ENCODE measurements around the gene NOL9. TPM values are rescaled to one million over a fixed set of nuclear protein-coding genes. Genes with fewer than 3 reads are reported as not detected.

Gene NOL9
- total and polyA plus RNA-seq, 10 of the 15 experiments (the other 5 are each of a cell fraction or from before 2014, with no cell fraction given), result 3.9 to 35.9 (median 23.0) TPM

DNA sequence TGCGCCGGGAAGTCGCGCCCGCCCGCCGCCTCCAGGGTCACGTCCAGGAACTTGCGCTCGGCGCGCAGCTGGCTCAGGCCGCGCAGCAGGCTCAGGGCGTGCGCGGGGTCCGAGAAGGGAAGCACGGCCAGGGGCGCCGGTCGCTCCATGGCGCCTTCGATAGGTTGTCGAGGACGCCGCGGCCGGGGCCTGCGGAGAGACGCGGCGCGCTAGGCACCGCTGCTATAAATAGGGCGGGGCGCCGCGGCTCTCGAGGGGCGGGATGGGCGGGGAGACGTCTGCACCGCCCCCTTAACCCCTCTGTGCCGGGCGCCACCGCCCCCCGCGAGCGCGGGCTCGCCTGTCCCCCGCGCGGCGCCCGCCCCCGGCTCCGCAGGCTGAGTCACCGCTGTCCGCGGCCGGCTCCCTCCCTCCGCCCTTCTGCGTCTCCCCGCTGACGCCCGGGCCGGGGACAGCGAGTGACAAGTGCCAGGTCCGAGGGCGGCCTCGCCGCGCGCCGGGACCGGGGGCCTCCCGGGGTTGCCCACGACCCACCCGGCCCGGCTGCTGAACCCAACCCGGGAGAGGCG lies 48.4 kb upstream of the NOL9 start, which contains the start of gene KLHL21 (continued):
- TF ChIP-seq, protein P1, sequence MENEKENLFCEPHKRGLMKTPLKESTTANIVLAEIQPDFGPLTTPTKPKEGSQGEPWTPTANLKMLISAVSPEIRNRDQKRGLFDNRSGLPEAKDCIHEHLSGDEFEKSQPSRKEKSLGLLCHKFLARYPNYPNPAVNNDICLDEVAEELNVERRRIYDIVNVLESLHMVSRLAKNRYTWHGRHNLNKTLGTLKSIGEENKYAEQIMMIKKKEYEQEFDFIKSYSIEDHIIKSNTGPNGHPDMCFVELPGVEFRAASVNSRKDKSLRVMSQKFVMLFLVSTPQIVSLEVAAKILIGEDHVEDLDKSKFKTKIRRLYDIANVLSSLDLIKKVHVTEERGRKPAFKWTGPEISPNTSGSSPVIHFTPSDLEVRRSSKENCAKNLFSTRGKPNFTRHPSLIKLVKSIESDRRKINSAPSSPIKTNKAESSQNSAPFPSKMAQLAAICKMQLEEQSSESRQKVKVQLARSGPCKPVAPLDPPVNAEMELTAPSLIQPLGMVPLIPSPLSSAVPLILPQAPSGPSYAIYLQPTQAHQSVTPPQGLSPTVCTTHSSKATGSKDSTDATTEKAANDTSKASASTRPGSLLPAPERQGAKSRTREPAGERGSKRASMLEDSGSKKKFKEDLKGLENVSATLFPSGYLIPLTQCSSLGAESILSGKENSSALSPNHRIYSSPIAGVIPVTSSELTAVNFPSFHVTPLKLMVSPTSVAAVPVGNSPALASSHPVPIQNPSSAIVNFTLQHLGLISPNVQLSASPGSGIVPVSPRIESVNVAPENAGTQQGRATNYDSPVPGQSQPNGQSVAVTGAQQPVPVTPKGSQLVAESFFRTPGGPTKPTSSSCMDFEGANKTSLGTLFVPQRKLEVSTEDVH (IDR thresholded peaks at IDR 0.05; ENCODE audit: low read depth, partially characterized antibody), result no peak
- TF ChIP-seq EGR1 (IDR thresholded peaks at IDR 0.05; ENCODE audit: borderline replicate concordance in 1 of 2, low read depth in 2 of 2, low read length in 2 of 2) (peak in 1 of 2 experiments; percentile 91; a peak in 2 of 3 replicates), POLR2AphosphoS5 (IDR thresholded peaks at IDR 0.05; ENCODE audit: low read length) (no peak), BACH1 (IDR thresholded peaks at IDR 0.05; ENCODE audit: borderline replicate concordance) (peak; percentile 61), IKZF1 (conservative IDR thresholded peaks at IDR 0.05) (peak; percentile 81), SMARCA5 (IDR thresholded peaks at IDR 0.05) (peak; percentile 55), JUND (IDR thresholded peaks at IDR 0.05; ENCODE audit: low read depth, low read length) (no peak), POLR2A (IDR thresholded peaks at IDR 0.05; ENCODE audit: low read depth, low read length) (peak; percentile 83), NR2F1 (conservative IDR thresholded peaks at IDR 0.05) (peak; percentile 42; the same call in 1 of the 2 replicates), ZSCAN29 (IDR thresholded peaks at IDR 0.05) (no peak), DPF2 (IDR thresholded peaks at IDR 0.05) (peak; percentile 52), NR2C1 (IDR thresholded peaks at IDR 0.05) (0 out of 2 replicates have a peak, but pooled peaks have one; percentile 5), SIN3A (IDR thresholded peaks at IDR 0.05; ENCODE audit: low read depth, low read length) (peak; percentile 8; the same call in 1 of the 2 replicates), POLR2AphosphoS2 (IDR thresholded peaks at IDR 0.05; ENCODE audit: low read depth, low read length) (peak; percentile 52; the same call in 1 of the 2 replicates), RUNX3 (IDR thresholded peaks at IDR 0.05; ENCODE audit: low read length) (peak; percentile 21), IKZF2 (IDR thresholded peaks at IDR 0.05) (no peak)
- TF ChIP-seq, protein P2, sequence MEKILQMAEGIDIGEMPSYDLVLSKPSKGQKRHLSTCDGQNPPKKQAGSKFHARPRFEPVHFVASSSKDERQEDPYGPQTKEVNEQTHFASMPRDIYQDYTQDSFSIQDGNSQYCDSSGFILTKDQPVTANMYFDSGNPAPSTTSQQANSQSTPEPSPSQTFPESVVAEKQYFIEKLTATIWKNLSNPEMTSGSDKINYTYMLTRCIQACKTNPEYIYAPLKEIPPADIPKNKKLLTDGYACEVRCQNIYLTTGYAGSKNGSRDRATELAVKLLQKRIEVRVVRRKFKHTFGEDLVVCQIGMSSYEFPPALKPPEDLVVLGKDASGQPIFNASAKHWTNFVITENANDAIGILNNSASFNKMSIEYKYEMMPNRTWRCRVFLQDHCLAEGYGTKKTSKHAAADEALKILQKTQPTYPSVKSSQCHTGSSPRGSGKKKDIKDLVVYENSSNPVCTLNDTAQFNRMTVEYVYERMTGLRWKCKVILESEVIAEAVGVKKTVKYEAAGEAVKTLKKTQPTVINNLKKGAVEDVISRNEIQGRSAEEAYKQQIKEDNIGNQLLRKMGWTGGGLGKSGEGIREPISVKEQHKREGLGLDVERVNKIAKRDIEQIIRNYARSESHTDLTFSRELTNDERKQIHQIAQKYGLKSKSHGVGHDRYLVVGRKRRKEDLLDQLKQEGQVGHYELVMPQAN (conservative IDR thresholded peaks at IDR 0.05), result peak; percentile 31; the same call in 1 of the 2 replicates
- TF ChIP-seq, protein P3, sequence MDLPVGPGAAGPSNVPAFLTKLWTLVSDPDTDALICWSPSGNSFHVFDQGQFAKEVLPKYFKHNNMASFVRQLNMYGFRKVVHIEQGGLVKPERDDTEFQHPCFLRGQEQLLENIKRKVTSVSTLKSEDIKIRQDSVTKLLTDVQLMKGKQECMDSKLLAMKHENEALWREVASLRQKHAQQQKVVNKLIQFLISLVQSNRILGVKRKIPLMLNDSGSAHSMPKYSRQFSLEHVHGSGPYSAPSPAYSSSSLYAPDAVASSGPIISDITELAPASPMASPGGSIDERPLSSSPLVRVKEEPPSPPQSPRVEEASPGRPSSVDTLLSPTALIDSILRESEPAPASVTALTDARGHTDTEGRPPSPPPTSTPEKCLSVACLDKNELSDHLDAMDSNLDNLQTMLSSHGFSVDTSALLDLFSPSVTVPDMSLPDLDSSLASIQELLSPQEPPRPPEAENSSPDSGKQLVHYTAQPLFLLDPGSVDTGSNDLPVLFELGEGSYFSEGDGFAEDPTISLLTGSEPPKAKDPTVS (IDR thresholded peaks at IDR 0.05; ENCODE audit: low read depth, low read length), result no peak
